GM23338 (cell line): Measurements from ENCODE around the gene BTBD9. TPM values are rescaled to one million over a fixed set of nuclear protein-coding genes. Genes with fewer than 3 reads are reported as not detected.
A peak's percentile ranks its signal among the peaks of the same experiment; 100 is the strongest.

Source experiments
- ATAC-seq: fragments of 200-7000 bp; cut with Tn5 transposase; 3 replicates; pipeline ENCODE4 v1.9.1; 2020
- DNase-seq: peaks from one replicate; pipeline ENCODE4 v3.0.0-alpha.2; 2015; ENCODE audit warnings: low spot score
- H2AFZ ChIP-seq: fragments of 200-600 bp; sonication (generic); 2 replicates; pipeline ENCODE4 v1.8.0; 2016; ENCODE audit warnings: antibody characterized with exemption, mild to moderate bottlenecking, moderate library complexity
- H3F3A ChIP-seq: fragments of 200-600 bp; sonication (generic); replicated peaks from 2 replicates; pipeline ENCODE4 v1.8.0; 2017; ENCODE audit warnings: antibody characterized with exemption, mixed run types, low read depth
- H3K27ac ChIP-seq: fragments of 200-600 bp; sonication (generic); 2 replicates; pipeline ENCODE4 v1.6.1; 2016; ENCODE audit warnings: low read depth
- H3K27me3 ChIP-seq: fragments of 200-600 bp; sonication (generic); 2 replicates; pipeline ENCODE4 v1.8.0; 2016; ENCODE audit warnings: mild to moderate bottlenecking, mixed run types, moderate library complexity; ENCODE audit not compliant: insufficient read depth
- H3K36me3 ChIP-seq: fragments of 200-600 bp; sonication (generic); 2 replicates; pipeline ENCODE4 v1.8.0; 2016; ENCODE audit warnings: mild to moderate bottlenecking; ENCODE audit not compliant: insufficient read depth
- H3K4me1 ChIP-seq: fragments of 200-600 bp; sonication (generic); 2 replicates; pipeline ENCODE4 v1.8.0; 2016; ENCODE audit warnings: mild to moderate bottlenecking, moderate library complexity; ENCODE audit not compliant: insufficient read depth
- H3K4me2 ChIP-seq: fragments of 200-600 bp; sonication (generic); 2 replicates; pipeline ENCODE4 v1.7.1; 2017; ENCODE audit warnings: mixed run types
- H3K4me3 ChIP-seq: fragments of 200-600 bp; sonication (generic); 2 replicates; pipeline ENCODE4 v1.6.1; 2016; ENCODE audit warnings: mixed run types
- H3K79me2 ChIP-seq: fragments of 200-600 bp; sonication (generic); replicated peaks from 2 replicates; pipeline ENCODE4 v1.8.0; 2017; ENCODE audit warnings: mild to moderate bottlenecking; ENCODE audit not compliant: insufficient read depth
- H3K9me2 ChIP-seq: fragments of 200-600 bp; sonication (generic); 2 replicates; pipeline ENCODE4 v1.8.0; 2017; ENCODE audit not compliant: insufficient read depth
- H4K20me1 ChIP-seq: fragments of 200-600 bp; sonication (generic); replicated peaks from 2 replicates; pipeline ENCODE4 v1.8.0; 2017; ENCODE audit warnings: mild to moderate bottlenecking; ENCODE audit not compliant: insufficient read depth
- H3K27ac Mint-ChIP-seq: 2 replicates; pipeline ENCODE4 v1.8.0; 2020; ENCODE audit warnings: inconsistent platforms, mild to moderate bottlenecking, moderate library complexity, mixed read lengths
- H3K27me3 Mint-ChIP-seq: 3 replicates; pipeline ENCODE4 v1.8.0; 2022; ENCODE audit warnings: low read depth, mild to moderate bottlenecking, moderate library complexity, mixed read lengths, inconsistent platforms; ENCODE audit not compliant: insufficient read depth, poor library complexity
- H3K36me3 Mint-ChIP-seq: 3 replicates; pipeline ENCODE4 v1.8.0; 2021; ENCODE audit warnings: low read depth, mild to moderate bottlenecking, inconsistent platforms, moderate library complexity, mixed read lengths
- H3K4me1 Mint-ChIP-seq: 3 replicates; pipeline ENCODE4 v1.8.0; 2020; ENCODE audit warnings: mild to moderate bottlenecking, inconsistent platforms, mixed read lengths
- H3K4me3 Mint-ChIP-seq: 3 replicates; pipeline ENCODE4 v1.8.0; 2021; ENCODE audit warnings: moderate library complexity, mild to moderate bottlenecking, inconsistent platforms, mixed read lengths
- H3K9me3 Mint-ChIP-seq: 3 replicates; pipeline ENCODE4 v1.8.0; 2020; ENCODE audit warnings: moderate library complexity, mild to moderate bottlenecking, inconsistent platforms, mixed read lengths
- CREB1 ChIP-seq: fragments of 250-450 bp; sonication (Bioruptor Pico); IDR thresholded peaks from 2 replicates; pipeline ENCODE4 v1.5.0; 2020; ENCODE audit warnings: low read depth, mild to moderate bottlenecking, moderate library complexity
- CTCF ChIP-seq, 2 experiments: fragments of 200-600 bp in 1 of 2; sonication (generic) in 1 of 2; conservative IDR thresholded peaks; 2 replicates each; pipeline versions ENCODE4 v1.5.1 to v1.6.1; 2016 to 2017; ENCODE audit warnings: antibody characterized with exemption in 2 of 2, low read depth in 2 of 2, mild to moderate bottlenecking in 2 of 2, moderate library complexity in 1 of 2
- ETS1 ChIP-seq: IDR thresholded peaks from 2 replicates; pipeline ENCODE4 v1.6.1; 2016; ENCODE audit warnings: antibody characterized with exemption
- EZH2 ChIP-seq: fragments of 200-600 bp; sonication (generic); IDR thresholded peaks from one replicate; pipeline ENCODE4 v1.8.0; 2017; ENCODE audit warnings: antibody characterized with exemption, mild to moderate bottlenecking, low read depth; ENCODE audit not compliant: unreplicated experiment
- EZH2phosphoT487 ChIP-seq: fragments of 200-600 bp; sonication (generic); IDR thresholded peaks from one replicate; pipeline ENCODE4 v1.8.1; 2018; ENCODE audit warnings: antibody characterized with exemption; ENCODE audit not compliant: unreplicated experiment
- JUNB ChIP-seq: IDR thresholded peaks from one replicate; pipeline ENCODE4 v1.6.1; 2016; ENCODE audit warnings: antibody characterized with exemption; ENCODE audit not compliant: unreplicated experiment
- NANOG ChIP-seq: IDR thresholded peaks from 2 replicates; pipeline ENCODE4 v1.6.1; 2016; ENCODE audit warnings: antibody characterized with exemption, borderline replicate concordance
- POLR2AphosphoS5 ChIP-seq: IDR thresholded peaks from 2 replicates; pipeline ENCODE4 v1.6.1; 2016; ENCODE audit warnings: antibody characterized with exemption, low read depth
- STAT1 ChIP-seq: IDR thresholded peaks from one replicate; pipeline ENCODE4 v1.6.1; 2016; ENCODE audit warnings: antibody characterized with exemption; ENCODE audit not compliant: unreplicated experiment
- ZNF114 ChIP-seq: fragments of 250-450 bp; sonication (Bioruptor Pico); IDR thresholded peaks from 2 replicates; pipeline ENCODE4 v1.5.0; 2020; ENCODE audit warnings: mild to moderate bottlenecking, moderate library complexity
- ZNF331 ChIP-seq: fragments of 250-450 bp; sonication (Bioruptor Pico); IDR thresholded peaks from 2 replicates; pipeline ENCODE4 v1.5.0; 2020; ENCODE audit warnings: low read depth, mild to moderate bottlenecking, moderate library complexity
- polyA plus RNA-seq: library from polyadenylated mRNA; unstranded; fragments of >200 nt; fragmentation: Nextera tagmentation; extraction: Ambion mirVana; gene quantifications from 2 replicates; pipeline ENCODE4 v1.2.1, GENCODE V29; 2016
- total RNA-seq: library from RNA; depleted of rRNA; stranded (reverse); fragments of >200 nt; shearing (Covaris generic); gene quantifications from 2 replicates; pipeline ENCODE4 v1.2.3, GENCODE V29; 2014
- TF ChIP-seq, protein P1 (sequence below): IDR thresholded peaks from one replicate; pipeline ENCODE4 v1.6.1; 2018; ENCODE audit warnings: antibody characterized with exemption; ENCODE audit not compliant: unreplicated experiment
- TF ChIP-seq, protein P2 (sequence below): fragments of 250-450 bp; sonication (Bioruptor Pico); IDR thresholded peaks from 2 replicates; pipeline ENCODE4 v1.5.0; 2020; ENCODE audit warnings: mild to moderate bottlenecking, moderate library complexity

Gene BTBD9
- total and polyA plus RNA-seq, 2 experiments from 2014 or later = 4.2 to 5.3 TPM

DNA sequence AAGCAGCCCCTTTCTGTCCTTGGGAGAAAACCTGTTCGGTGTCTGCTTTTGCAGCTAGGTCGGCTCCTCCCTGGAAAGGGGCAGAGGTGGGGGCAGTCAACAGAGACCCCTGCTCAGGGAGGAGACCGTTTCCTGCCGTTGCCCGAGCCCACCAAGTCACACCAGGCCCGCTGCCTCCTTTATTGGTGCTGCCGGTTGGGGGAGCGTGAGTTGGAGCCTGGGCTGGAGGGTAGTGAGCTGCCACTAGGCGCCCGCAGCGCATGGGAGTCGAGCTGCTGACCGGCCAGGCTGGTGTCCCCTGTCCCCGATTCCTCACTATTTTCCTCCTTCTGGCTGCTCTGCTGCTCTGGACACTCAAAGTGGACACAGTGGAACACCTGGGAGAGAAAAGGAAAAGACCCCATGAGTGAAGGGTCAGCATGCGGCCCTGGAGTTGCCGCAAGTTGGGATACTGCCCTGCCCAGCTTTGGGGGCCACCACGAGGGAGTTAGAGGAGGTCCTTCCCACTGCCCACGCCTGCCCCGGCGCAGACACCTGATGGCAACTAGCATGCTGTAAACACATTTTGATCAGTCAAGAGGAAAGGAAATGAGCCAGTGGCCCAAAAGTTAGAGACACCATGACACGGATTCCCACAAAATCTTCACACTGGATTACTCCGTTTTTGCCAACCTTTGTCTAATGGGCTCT is 464.8 kb downstream of the BTBD9 start:
- Histone ChIP-seq H3K4me3 (no peak overlapping the region), H3K27me3 (no peaks in the 10 kb centered on the region), H3K9me2 (no peaks in the 10 kb centered on the region), H3K36me3 (no peaks in the 10 kb centered on the region), H3F3A (no peaks in the 10 kb centered on the region), H3K4me2 (no peak overlapping the region), H2AFZ (no peak overlapping the region), H3K79me2 (no peaks in the 10 kb centered on the region), H4K20me1 (no peaks in the 10 kb centered on the region), H3K27ac (no peak overlapping the region), H3K4me1 (peaks cover 11% of the 10 kb centered on the region; the same call in 1 of the 2 replicates)
- H3K9me3 Mint-ChIP-seq = no peaks in the 10 kb centered on the region
- DNase-seq (no peak), ATAC-seq (no peak)
- H3K27ac Mint-ChIP-seq = peak overlapping the region; percentile 77; the same call in 1 of the 2 replicates
- TF ChIP-seq, protein P1, sequence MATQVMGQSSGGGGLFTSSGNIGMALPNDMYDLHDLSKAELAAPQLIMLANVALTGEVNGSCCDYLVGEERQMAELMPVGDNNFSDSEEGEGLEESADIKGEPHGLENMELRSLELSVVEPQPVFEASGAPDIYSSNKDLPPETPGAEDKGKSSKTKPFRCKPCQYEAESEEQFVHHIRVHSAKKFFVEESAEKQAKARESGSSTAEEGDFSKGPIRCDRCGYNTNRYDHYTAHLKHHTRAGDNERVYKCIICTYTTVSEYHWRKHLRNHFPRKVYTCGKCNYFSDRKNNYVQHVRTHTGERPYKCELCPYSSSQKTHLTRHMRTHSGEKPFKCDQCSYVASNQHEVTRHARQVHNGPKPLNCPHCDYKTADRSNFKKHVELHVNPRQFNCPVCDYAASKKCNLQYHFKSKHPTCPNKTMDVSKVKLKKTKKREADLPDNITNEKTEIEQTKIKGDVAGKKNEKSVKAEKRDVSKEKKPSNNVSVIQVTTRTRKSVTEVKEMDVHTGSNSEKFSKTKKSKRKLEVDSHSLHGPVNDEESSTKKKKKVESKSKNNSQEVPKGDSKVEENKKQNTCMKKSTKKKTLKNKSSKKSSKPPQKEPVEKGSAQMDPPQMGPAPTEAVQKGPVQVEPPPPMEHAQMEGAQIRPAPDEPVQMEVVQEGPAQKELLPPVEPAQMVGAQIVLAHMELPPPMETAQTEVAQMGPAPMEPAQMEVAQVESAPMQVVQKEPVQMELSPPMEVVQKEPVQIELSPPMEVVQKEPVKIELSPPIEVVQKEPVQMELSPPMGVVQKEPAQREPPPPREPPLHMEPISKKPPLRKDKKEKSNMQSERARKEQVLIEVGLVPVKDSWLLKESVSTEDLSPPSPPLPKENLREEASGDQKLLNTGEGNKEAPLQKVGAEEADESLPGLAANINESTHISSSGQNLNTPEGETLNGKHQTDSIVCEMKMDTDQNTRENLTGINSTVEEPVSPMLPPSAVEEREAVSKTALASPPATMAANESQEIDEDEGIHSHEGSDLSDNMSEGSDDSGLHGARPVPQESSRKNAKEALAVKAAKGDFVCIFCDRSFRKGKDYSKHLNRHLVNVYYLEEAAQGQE = no peak
- no peak for TF ChIP-seq ZNF114 (CRISPR knock-in tag)
- TF ChIP-seq STAT1 = no peak
- TF ChIP-seq, protein P2, sequence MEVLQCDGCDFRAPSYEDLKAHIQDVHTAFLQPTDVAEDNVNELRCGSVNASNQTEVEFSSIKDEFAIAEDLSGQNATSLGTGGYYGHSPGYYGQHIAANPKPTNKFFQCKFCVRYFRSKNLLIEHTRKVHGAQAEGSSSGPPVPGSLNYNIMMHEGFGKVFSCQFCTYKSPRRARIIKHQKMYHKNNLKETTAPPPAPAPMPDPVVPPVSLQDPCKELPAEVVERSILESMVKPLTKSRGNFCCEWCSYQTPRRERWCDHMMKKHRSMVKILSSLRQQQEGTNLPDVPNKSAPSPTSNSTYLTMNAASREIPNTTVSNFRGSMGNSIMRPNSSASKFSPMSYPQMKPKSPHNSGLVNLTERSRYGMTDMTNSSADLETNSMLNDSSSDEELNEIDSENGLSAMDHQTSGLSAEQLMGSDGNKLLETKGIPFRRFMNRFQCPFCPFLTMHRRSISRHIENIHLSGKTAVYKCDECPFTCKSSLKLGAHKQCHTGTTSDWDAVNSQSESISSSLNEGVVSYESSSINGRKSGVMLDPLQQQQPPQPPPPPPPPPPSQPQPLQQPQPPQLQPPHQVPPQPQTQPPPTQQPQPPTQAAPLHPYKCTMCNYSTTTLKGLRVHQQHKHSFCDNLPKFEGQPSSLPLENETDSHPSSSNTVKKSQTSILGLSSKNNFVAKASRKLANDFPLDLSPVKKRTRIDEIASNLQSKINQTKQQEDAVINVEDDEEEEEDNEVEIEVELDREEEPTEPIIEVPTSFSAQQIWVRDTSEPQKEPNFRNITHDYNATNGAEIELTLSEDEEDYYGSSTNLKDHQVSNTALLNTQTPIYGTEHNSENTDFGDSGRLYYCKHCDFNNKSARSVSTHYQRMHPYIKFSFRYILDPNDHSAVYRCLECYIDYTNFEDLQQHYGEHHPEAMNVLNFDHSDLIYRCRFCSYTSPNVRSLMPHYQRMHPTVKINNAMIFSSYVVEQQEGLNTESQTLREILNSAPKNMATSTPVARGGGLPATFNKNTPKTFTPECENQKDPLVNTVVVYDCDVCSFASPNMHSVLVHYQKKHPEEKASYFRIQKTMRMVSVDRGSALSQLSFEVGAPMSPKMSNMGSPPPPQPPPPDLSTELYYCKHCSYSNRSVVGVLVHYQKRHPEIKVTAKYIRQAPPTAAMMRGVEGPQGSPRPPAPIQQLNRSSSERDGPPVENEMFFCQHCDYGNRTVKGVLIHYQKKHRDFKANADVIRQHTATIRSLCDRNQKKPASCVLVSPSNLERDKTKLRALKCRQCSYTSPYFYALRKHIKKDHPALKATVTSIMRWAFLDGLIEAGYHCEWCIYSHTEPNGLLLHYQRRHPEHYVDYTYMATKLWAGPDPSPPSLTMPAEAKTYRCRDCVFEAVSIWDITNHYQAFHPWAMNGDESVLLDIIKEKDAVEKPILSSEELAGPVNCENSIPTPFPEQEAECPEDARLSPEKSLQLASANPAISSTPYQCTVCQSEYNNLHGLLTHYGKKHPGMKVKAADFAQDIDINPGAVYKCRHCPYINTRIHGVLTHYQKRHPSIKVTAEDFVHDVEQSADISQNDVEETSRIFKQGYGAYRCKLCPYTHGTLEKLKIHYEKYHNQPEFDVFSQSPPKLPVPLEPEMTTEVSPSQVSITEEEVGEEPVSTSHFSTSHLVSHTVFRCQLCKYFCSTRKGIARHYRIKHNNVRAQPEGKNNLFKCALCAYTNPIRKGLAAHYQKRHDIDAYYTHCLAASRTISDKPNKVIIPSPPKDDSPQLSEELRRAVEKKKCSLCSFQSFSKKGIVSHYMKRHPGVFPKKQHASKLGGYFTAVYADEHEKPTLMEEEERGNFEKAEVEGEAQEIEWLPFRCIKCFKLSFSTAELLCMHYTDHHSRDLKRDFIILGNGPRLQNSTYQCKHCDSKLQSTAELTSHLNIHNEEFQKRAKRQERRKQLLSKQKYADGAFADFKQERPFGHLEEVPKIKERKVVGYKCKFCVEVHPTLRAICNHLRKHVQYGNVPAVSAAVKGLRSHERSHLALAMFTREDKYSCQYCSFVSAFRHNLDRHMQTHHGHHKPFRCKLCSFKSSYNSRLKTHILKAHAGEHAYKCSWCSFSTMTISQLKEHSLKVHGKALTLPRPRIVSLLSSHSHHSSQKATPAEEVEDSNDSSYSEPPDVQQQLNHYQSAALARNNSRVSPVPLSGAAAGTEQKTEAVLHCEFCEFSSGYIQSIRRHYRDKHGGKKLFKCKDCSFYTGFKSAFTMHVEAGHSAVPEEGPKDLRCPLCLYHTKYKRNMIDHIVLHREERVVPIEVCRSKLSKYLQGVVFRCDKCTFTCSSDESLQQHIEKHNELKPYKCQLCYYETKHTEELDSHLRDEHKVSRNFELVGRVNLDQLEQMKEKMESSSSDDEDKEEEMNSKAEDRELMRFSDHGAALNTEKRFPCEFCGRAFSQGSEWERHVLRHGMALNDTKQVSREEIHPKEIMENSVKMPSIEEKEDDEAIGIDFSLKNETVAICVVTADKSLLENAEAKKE (CRISPR knock-in tag) = no peak
- no peak for TF ChIP-seq ZNF331 (CRISPR knock-in tag)
- TF ChIP-seq JUNB = no peak
- TF ChIP-seq CREB1 (CRISPR knock-in tag) = no peak
- no peak for TF ChIP-seq EZH2
- TF ChIP-seq EZH2phosphoT487 = no peak
- TF ChIP-seq NANOG = no peak
- no peak for TF ChIP-seq ETS1
- TF ChIP-seq CTCF (conservative IDR thresholded peaks at IDR 0.05; ENCODE audit: low read depth in 2 of 2) = no peak
- no peak for TF ChIP-seq POLR2AphosphoS5
- peaks cover 24% of the 10 kb centered on the region for H3K27me3 Mint-ChIP-seq
- H3K4me1 Mint-ChIP-seq = peaks cover 50% of the 10 kb centered on the region
- H3K4me3 Mint-ChIP-seq = no peak overlapping the region
- no peaks in the 10 kb centered on the region for H3K36me3 Mint-ChIP-seq
